HEK293T (cell line): ENCODE measurements around the gene PAK1IP1.

Experiments used
- ARNT ChIP-seq: fragments of 450-650 bp; IDR thresholded peaks from 2 replicates; pipeline ENCODE4 v1.6.1; 2017; ENCODE audit warnings: mild to moderate bottlenecking
- BHLHE40 ChIP-seq: fragments of 450-650 bp; IDR thresholded peaks from 2 replicates; pipeline ENCODE4 v1.6.1; 2016; ENCODE audit warnings: mild to moderate bottlenecking, moderate library complexity, borderline replicate concordance
- CTBP1 ChIP-seq: fragments of 450-650 bp; IDR thresholded peaks from 2 replicates; pipeline ENCODE4 v1.6.1; 2016; ENCODE audit warnings: borderline replicate concordance
- ELF4 ChIP-seq: fragments of 450-650 bp; IDR thresholded peaks from 2 replicates; pipeline ENCODE4 v1.6.1; 2017; ENCODE audit warnings: antibody characterized with exemption
- FOXA1 ChIP-seq: fragments of 450-650 bp; IDR thresholded peaks from 2 replicates; pipeline ENCODE4 v1.6.1; 2016; ENCODE audit warnings: mild to moderate bottlenecking
- FOXK2 ChIP-seq: fragments of 450-650 bp; IDR thresholded peaks from 2 replicates; pipeline ENCODE4 v1.6.1; 2016; ENCODE audit warnings: mild to moderate bottlenecking
- FOXM1 ChIP-seq: fragments of 450-650 bp; IDR thresholded peaks from 2 replicates; pipeline ENCODE4 v1.6.1; 2017; ENCODE audit warnings: mild to moderate bottlenecking, borderline replicate concordance
- HDGF ChIP-seq: fragments of 450-650 bp; IDR thresholded peaks from 2 replicates; pipeline ENCODE4 v1.6.1; 2017; ENCODE audit warnings: antibody characterized with exemption, borderline replicate concordance
- NFRKB ChIP-seq: fragments of 450-650 bp; IDR thresholded peaks from 2 replicates; pipeline ENCODE4 v1.6.1; 2016; ENCODE audit warnings: mild to moderate bottlenecking, moderate library complexity
- SP1 ChIP-seq: fragments of 450-650 bp; IDR thresholded peaks from 2 replicates; pipeline ENCODE4 v1.6.1; 2017
- SUZ12 ChIP-seq: fragments of 450-650 bp; IDR thresholded peaks from 2 replicates; pipeline ENCODE4 v1.6.1; 2016; ENCODE audit warnings: mild to moderate bottlenecking
- TARDBP ChIP-seq: fragments of 450-650 bp; IDR thresholded peaks from 2 replicates; pipeline ENCODE4 v1.6.1; 2016
- ZNF384 ChIP-seq: fragments of 450-650 bp; IDR thresholded peaks from 2 replicates; pipeline ENCODE4 v1.6.1; 2016
- TF ChIP-seq, protein P1 (sequence below): fragments of 450-650 bp; IDR thresholded peaks from 2 replicates; pipeline ENCODE4 v1.6.1; 2016

DNA sequence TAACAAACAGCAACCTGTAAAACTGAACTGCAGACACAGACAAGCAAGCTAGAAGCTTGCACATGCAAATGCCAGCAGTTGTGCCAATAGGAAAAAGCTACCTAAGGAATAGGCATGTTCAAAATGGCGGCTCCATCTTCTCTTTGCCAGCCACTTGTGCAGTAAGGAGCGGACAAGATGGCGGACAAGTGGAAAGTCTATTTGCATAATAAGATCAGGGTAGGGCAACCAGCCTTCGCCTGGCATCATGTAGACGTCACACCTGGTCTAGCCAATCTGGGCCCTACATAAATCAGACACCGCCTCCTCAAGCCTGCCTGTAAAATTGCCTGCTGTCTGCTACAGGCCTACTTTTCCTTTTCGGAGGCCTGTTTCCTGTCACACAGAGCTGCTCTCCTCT lies 18.4 kb upstream of the PAK1IP1 start:
- TF ChIP-seq BHLHE40: no peak
- TF ChIP-seq SUZ12: no peak
- TF ChIP-seq SP1: no peak
- TF ChIP-seq, protein P1, sequence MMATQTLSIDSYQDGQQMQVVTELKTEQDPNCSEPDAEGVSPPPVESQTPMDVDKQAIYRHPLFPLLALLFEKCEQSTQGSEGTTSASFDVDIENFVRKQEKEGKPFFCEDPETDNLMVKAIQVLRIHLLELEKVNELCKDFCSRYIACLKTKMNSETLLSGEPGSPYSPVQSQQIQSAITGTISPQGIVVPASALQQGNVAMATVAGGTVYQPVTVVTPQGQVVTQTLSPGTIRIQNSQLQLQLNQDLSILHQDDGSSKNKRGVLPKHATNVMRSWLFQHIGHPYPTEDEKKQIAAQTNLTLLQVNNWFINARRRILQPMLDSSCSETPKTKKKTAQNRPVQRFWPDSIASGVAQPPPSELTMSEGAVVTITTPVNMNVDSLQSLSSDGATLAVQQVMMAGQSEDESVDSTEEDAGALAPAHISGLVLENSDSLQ: no peak
- no peak for TF ChIP-seq CTBP1
- TF ChIP-seq FOXA1: no peak
- no peak for TF ChIP-seq FOXM1
- TF ChIP-seq NFRKB: no peak
- TF ChIP-seq ARNT: no peak
- no peak for TF ChIP-seq FOXK2
- no peak for TF ChIP-seq ZNF384
- no peak for TF ChIP-seq HDGF
- no peak for TF ChIP-seq TARDBP
- TF ChIP-seq ELF4: no peak
